Spleen (tissue), 11 donors: ENCODE results near the gene STK36. TPM values are rescaled to one million over a fixed set of nuclear protein-coding genes. Genes with fewer than 3 reads are reported as not detected.

Experiments used
- DNase-seq: peaks from one replicate; pipeline ENCODE4 v3.0.0-alpha.2; 2020
- H3K27ac ChIP-seq, 8 donors: fragments of 200-600 bp; sonication (generic) in 7 of 8; 1 replicate in 4 of 8; 2 replicates in 4 of 8; pipeline versions ENCODE4 v1.5.0 to v1.8.0; 2016 to 2021; ENCODE audit warnings: inconsistent platforms in 4 of 8, mild to moderate bottlenecking in 4 of 8, moderate library complexity in 1 of 8
- H3K27me3 ChIP-seq, 7 donors: fragments of 200-600 bp; sonication (generic) in 6 of 7; replicated peaks in 1 of 7; 1 replicate in 4 of 7; 2 replicates in 3 of 7; pipeline versions ENCODE4 v1.5.0 to v1.8.0; 2016 to 2021; ENCODE audit warnings: inconsistent platforms in 3 of 7, mild to moderate bottlenecking in 1 of 7
- H3K36me3 ChIP-seq, 6 donors: fragments of 200-600 bp; sonication (generic) in 5 of 6; 1 replicate in 4 of 6; 2 replicates in 2 of 6; pipeline versions ENCODE4 v1.5.0 to v1.8.0; 2016 to 2021; ENCODE audit warnings: inconsistent platforms in 2 of 6
- H3K4me1 ChIP-seq, 6 donors: fragments of 200-600 bp; sonication (generic) in 5 of 6; 1 replicate in 3 of 6; 2 replicates in 3 of 6; pipeline versions ENCODE4 v1.5.0 to v1.8.0; 2016 to 2021; ENCODE audit warnings: inconsistent platforms in 3 of 6
- H3K4me3 ChIP-seq, 8 donors: fragments of 200-600 bp; sonication (generic) in 7 of 8; 1 replicate in 4 of 8; 2 replicates in 4 of 8; pipeline versions ENCODE4 v1.5.0 to v1.8.0; 2016 to 2021; ENCODE audit warnings: inconsistent platforms in 4 of 8, mild to moderate bottlenecking in 4 of 8, moderate library complexity in 2 of 8
- H3K9me3 ChIP-seq, 8 donors: fragments of 200-600 bp; sonication (generic) in 7 of 8; 1 replicate in 4 of 8; 2 replicates in 4 of 8; pipeline versions ENCODE4 v1.5.0 to v1.8.0; 2016 to 2021; ENCODE audit warnings: inconsistent platforms in 4 of 8
- CTCF ChIP-seq, 11 experiments: fragments of 200-600 bp in 7 of 11; fragments of 450-650 bp in 4 of 11; sonication (generic) in 4 of 11; IDR thresholded peaks in 8 of 11; conservative IDR thresholded peaks in 3 of 11; 1 replicate in 7 of 11; 2 replicates in 4 of 11; pipeline versions ENCODE4 v1.4.0 to v1.8.0; 2016 to 2021; ENCODE audit warnings: antibody characterized with exemption in 11 of 11, inconsistent platforms in 4 of 11, mild to moderate bottlenecking in 1 of 11
- POLR2A ChIP-seq, 3 donors: fragments of 450-650 bp; IDR thresholded peaks; one replicate each; pipeline ENCODE4 v1.5.1; 2017; ENCODE audit warnings: antibody characterized with exemption in 3 of 3, mild to moderate bottlenecking in 1 of 3
- POLR2AphosphoS5 ChIP-seq, 3 donors: sonication (generic); formaldehyde crosslinking; IDR thresholded peaks; one replicate each; pipeline ENCODE4 v1.5.1; 2017; ENCODE audit warnings: antibody characterized with exemption in 3 of 3
- WGBS, 5 donors: extraction: QIAGEN DNeasy Blood & Tissue Kit in 3 of 5; methylation state at CpG; one replicate each; pipeline versions ENCODE4 v1.1.5 to v1.1.7; 2013 to 2018; 5-methylcytosine and 5-hydroxymethylcytosine counted together
- intact Hi-C: fragments of 100-400 bp; cut with DNase I; formaldehyde crosslinking; loops from one replicate; pipeline ENCODE4 v1.15.0; 2023; ENCODE audit warnings: low total_unique reads
- polyA plus RNA-seq, 3 donors: library from polyadenylated mRNA; stranded (reverse); fragments of 200-250 nt; gene quantifications; one replicate each; pipeline ENCODE4 v1.2.1, GENCODE V29; 2013
- total RNA-seq, 7 donors: library from RNA; depleted of rRNA in 3 of 7; stranded (reverse); fragments of >200 nt in 3 of 7; fragmentation: NEBNext Ultra II Directional in 4 of 7; extraction: Animal tissue kit (Norgen Biotek cat#: 25700) in 4 of 7; gene quantifications; one replicate each; pipeline versions ENCODE4 v1.1.0 to v1.2.1, GENCODE V29; 2016 to 2021
- donor health status: healthy with polysubstance abuse.
- donor health status: DM: no; HTN: no; CAD: no; lungs with moderate emphysema.
- donor health status: DM: no; HTN: no; CAD: no.
- donor health status: Bipolar disorder and iron deficiency.
- donor health status: healthy.
- donor health status: DM: no; HTN: no; CAD: no.
- donor health status: DM: yes; HTN: yes; CAD: no.

STK36 gene
- total and polyA plus RNA-seq, 10 donors = 10.7 to 46.8 (median 22.9) TPM

GRCh38 chr2:218709908-218710307 lies 38.0 kb downstream of the STK36 start:
- no peaks in the 10 kb centered on the region for H3K27me3 ChIP-seq
- no peak for DNase-seq
- H3K27ac ChIP-seq = peak overlapping the region in 1 of 8 donors; percentile 95
- WGBS, 5 donors = 81 to 89% (median 87%) methylated on average over 8 of the region's 8 CpGs
- no peak for TF ChIP-seq POLR2A (IDR thresholded peaks at IDR 0.05)
- no peak for TF ChIP-seq CTCF (IDR thresholded peaks at IDR 0.05 in 8 of 11, conservative IDR thresholded peaks at IDR 0.05 in 3 of 11)
- no peak for TF ChIP-seq POLR2AphosphoS5 (IDR thresholded peaks at IDR 0.05)
- H3K4me3 ChIP-seq = peak overlapping the region in 3 of 8 donors; percentile 83 to 91 (median 87)
- no peaks in the 10 kb centered on the region for H3K9me3 ChIP-seq
- intact Hi-C loops = loop anchor here (5.0 kb wide), 1 partner anchor 137 kb away; no protein-coding TSS in a partner anchor
- peaks cover 9 to 46% (median 24%) of the 10 kb centered on the region in 6 donors for H3K4me1 ChIP-seq
- H3K36me3 ChIP-seq = no peaks in the 10 kb centered on the region

- Histone ChIP-seq H3K4me1 (peaks cover 9 to 50% (median 26%) of the 10 kb centered on the region in 6 donors), H3K27me3 (no peaks in the 10 kb centered on the region), H3K36me3 (peaks cover 0 to under 1% (median 0%) of the 10 kb centered on the region in 6 donors), H3K4me3 (peak overlapping the region in 7 of 8 donors; percentile 74 to 91 (median 87)), H3K9me3 (no peaks in the 10 kb centered on the region), H3K27ac (peak overlapping the region; percentile 85 to 95 (median 90))
- TF ChIP-seq POLR2A (IDR thresholded peaks at IDR 0.05) (no peak), POLR2AphosphoS5 (IDR thresholded peaks at IDR 0.05) (no peak), CTCF (IDR thresholded peaks at IDR 0.05 in 8 of 11, conservative IDR thresholded peaks at IDR 0.05 in 3 of 11) (no peak)
- DNase-seq = no peak
- intact Hi-C loops = loop anchor here (5.0 kb wide), 1 partner anchor 137 kb away; no protein-coding TSS in a partner anchor
- 45 to 64% (median 55%) methylated on average over 14 of the region's 14 CpGs for WGBS, 5 donors
Observed at GRCh38 chr2:218710334-218710686, 38.4 kb downstream of the STK36 start.

GRCh38 chr2:218710687-218711549 lies 39.0 kb downstream of the STK36 start, which contains the start of gene TTLL4:
Gene TTLL4 (plus strand): TSS chr2:218710835. CDS start chr2:218737677, 26,842 bp downstream.
- Histone ChIP-seq H3K27ac (peak within 1 kb of the TSS; percentile 85 to 95 (median 90)), H3K27me3 (no peaks in the 10 kb centered on the region), H3K9me3 (no peaks in the 10 kb centered on the region), H3K36me3 (peaks cover 0 to 7% (median 0%) of the 10 kb centered on the region in 6 donors), H3K4me1 (peaks cover 9 to 56% (median 28%) of the 10 kb centered on the region in 6 donors), H3K4me3 (peak within 1 kb of the TSS; percentile 55 to 91 (median 87))
- DNase-seq = peak; percentile 100
- TF ChIP-seq POLR2A (IDR thresholded peaks at IDR 0.05) (peak in 1 of 3 donors; percentile 33), POLR2AphosphoS5 (IDR thresholded peaks at IDR 0.05) (peak; percentile 91 to 96 (median 95)), CTCF (IDR thresholded peaks at IDR 0.05 in 8 of 11, conservative IDR thresholded peaks at IDR 0.05 in 3 of 11) (peak; percentile 91 to 98 (median 97))
- WGBS, 5 donors = 0 to 1% (median 1%) methylated on average over 25 to 74 of the region's 74 CpGs
- intact Hi-C loops = loop anchor here (5.0 kb wide), 1 partner anchor 136 kb away; no protein-coding TSS in a partner anchor

- peak overlapping the region; percentile 55 to 91 (median 87) for H3K4me3 ChIP-seq
- H3K9me3 ChIP-seq = no peaks in the 10 kb centered on the region
- TF ChIP-seq POLR2A (IDR thresholded peaks at IDR 0.05) (no peak), POLR2AphosphoS5 (IDR thresholded peaks at IDR 0.05) (no peak), CTCF (IDR thresholded peaks at IDR 0.05 in 8 of 11, conservative IDR thresholded peaks at IDR 0.05 in 3 of 11) (no peak)
- peak overlapping the region; percentile 85 to 95 (median 90) for H3K27ac ChIP-seq
- H3K27me3 ChIP-seq = no peaks in the 10 kb centered on the region
- DNase-seq = no peak
- H3K4me1 ChIP-seq = peaks cover 9 to 59% (median 30%) of the 10 kb centered on the region in 6 donors
- peaks cover 0 to 13% (median 0%) of the 10 kb centered on the region in 6 donors for H3K36me3 ChIP-seq
- WGBS, 5 donors = 5 to 20% (median 14%) methylated on average over 5 of the region's 5 CpGs
- intact Hi-C loops = loop anchor here (5.0 kb wide), 1 partner anchor 136 kb away; no protein-coding TSS in a partner anchor
Observed at GRCh38 chr2:218711550-218711929, 39.7 kb downstream of the STK36 start.
